ENCODE data around the gene USP17L21. TPM values are rescaled to one million over a fixed set of nuclear protein-coding genes. Genes with fewer than 3 reads are reported as not detected.
"Not testable (repeated sequence)": the region's sequence is repeated elsewhere in the genome, so short reads cannot be mapped to it uniquely, and the experiment has no call there.

The USP17L21 gene
- polyA plus RNA-seq, 1 of the 3 experiments (the other 2 are of a cell fraction) = not detected

GRCh38 chr4:9267319-9267718 lies 4.6 kb downstream of the USP17L21 start, which contains the start of gene USP17L22:
Gene USP17L22 (plus strand): TSS chr4:9267619. CDS start chr4:9267619, 0 bp downstream.
- H3K36me3 ChIP-seq (replicated peaks in 1 of 2; ENCODE audit: control insufficient read depth in 1 of 2, insufficient read depth in 2 of 2, low read length in 1 of 2); DNase-seq; H3K9ac ChIP-seq; H3K27ac ChIP-seq (ENCODE audit: low read depth in 2 of 2, low read length in 1 of 2); H3F3A ChIP-seq (replicated peaks; ENCODE audit: insufficient read depth); H3K27me3 ChIP-seq (ENCODE audit: insufficient read depth); H3K4me2 ChIP-seq; H4K20me1 ChIP-seq (ENCODE audit: insufficient read depth); H3K9me2 ChIP-seq; POLR2A ChIA-PET; H3K9me3 ChIP-seq; CTCF ChIA-PET; H2AFZ ChIP-seq (ENCODE audit: low read depth); H3K4me3 ChIP-seq (ENCODE audit: low read depth in 2 of 2, low read length in 1 of 2); H3K4me1 ChIP-seq (ENCODE audit: control insufficient read depth in 1 of 2, insufficient read depth in 2 of 2, low read depth in 1 of 2, low read length in 1 of 2); H3K79me2 ChIP-seq (ENCODE audit: insufficient read depth): not testable (repeated sequence)
- WGBS (ENCODE audit: low lambda C conversion rate) = no CpG with 5 or more reads among the region's 15 CpGs

GRCh38 chr4:9271719-9272118 lies 9.0 kb downstream of the USP17L21 start:
- H3F3A ChIP-seq (replicated peaks; ENCODE audit: insufficient read depth); H3K27me3 ChIP-seq (ENCODE audit: insufficient read depth); DNase-seq; H3K4me3 ChIP-seq (ENCODE audit: low read depth in 2 of 2, low read length in 1 of 2); CTCF ChIA-PET; H3K79me2 ChIP-seq (ENCODE audit: insufficient read depth); H2AFZ ChIP-seq (ENCODE audit: low read depth); H4K20me1 ChIP-seq (ENCODE audit: insufficient read depth); H3K27ac ChIP-seq (ENCODE audit: low read depth in 2 of 2, low read length in 1 of 2); H3K4me1 ChIP-seq (ENCODE audit: control insufficient read depth in 1 of 2, insufficient read depth in 2 of 2, low read depth in 1 of 2, low read length in 1 of 2); H3K4me2 ChIP-seq; H3K9me2 ChIP-seq; POLR2A ChIA-PET; H3K9ac ChIP-seq; H3K36me3 ChIP-seq (replicated peaks in 1 of 2; ENCODE audit: control insufficient read depth in 1 of 2, insufficient read depth in 2 of 2, low read length in 1 of 2); H3K9me3 ChIP-seq: not testable (repeated sequence)
- WGBS (ENCODE audit: low lambda C conversion rate) = 35% methylated on average over 8 of the region's 10 CpGs

Other genes starting within 250 kb of the USP17L21 start
- gene FAM90A26, start 92.5 kb upstream of the USP17L21 start, polyA plus RNA-seq (2012; rRNA removed) = not detected in 2 replicates
- not detected in 2 replicates for gene USP17L10, start 52.2 kb upstream of the USP17L21 start, polyA plus RNA-seq (2012; rRNA removed)
- gene USP17L11, start 47.5 kb upstream of the USP17L21 start, polyA plus RNA-seq (2012; rRNA removed) = not detected in 2 replicates
- not detected in 2 replicates for gene USP17L12, start 42.7 kb upstream of the USP17L21 start, polyA plus RNA-seq (2012; rRNA removed)
- gene USP17L13, start 38.0 kb upstream of the USP17L21 start, polyA plus RNA-seq (2012; rRNA removed) = not detected in 2 replicates
- not detected in 2 replicates for gene USP17L15, start 28.5 kb upstream of the USP17L21 start, polyA plus RNA-seq (2012; rRNA removed)
- gene USP17L17, start 19.0 kb upstream of the USP17L21 start, polyA plus RNA-seq (2012; rRNA removed) = not detected in 2 replicates
- gene USP17L18, start 14.2 kb upstream of the USP17L21 start, polyA plus RNA-seq (2012; rRNA removed) = not detected in 2 replicates
- gene USP17L19, start 9.5 kb upstream of the USP17L21 start, polyA plus RNA-seq (2012; rRNA removed) = not detected in 2 replicates
- not detected in 2 replicates for gene USP17L20, start 4.7 kb upstream of the USP17L21 start, polyA plus RNA-seq (2012; rRNA removed)
- gene USP17L22, start 4.7 kb downstream of the USP17L21 start, polyA plus RNA-seq (2012; rRNA removed) = not detected in 2 replicates
- gene USP17L24, start 62.3 kb downstream of the USP17L21 start, polyA plus RNA-seq (2012; rRNA removed) = not detected in 2 replicates
- gene USP17L25, start 67.0 kb downstream of the USP17L21 start, polyA plus RNA-seq (2012; rRNA removed) = not detected in 2 replicates
- not detected in 2 replicates for gene USP17L26, start 71.8 kb downstream of the USP17L21 start, polyA plus RNA-seq (2012; rRNA removed)
- gene USP17L5, start 76.5 kb downstream of the USP17L21 start, polyA plus RNA-seq (2012; rRNA removed) = not detected in 2 replicates
- gene USP17L27, start 81.3 kb downstream of the USP17L21 start, polyA plus RNA-seq (2012; rRNA removed) = not detected in 2 replicates
- gene USP17L28, start 86.0 kb downstream of the USP17L21 start, polyA plus RNA-seq (2012; rRNA removed) = not detected in 2 replicates
- gene USP17L29, start 90.8 kb downstream of the USP17L21 start, polyA plus RNA-seq (2012; rRNA removed) = not detected in 2 replicates
- gene USP17L30, start 100.3 kb downstream of the USP17L21 start, polyA plus RNA-seq (2012; rRNA removed) = not detected in 2 replicates
- not detected in 2 replicates for gene DEFB131A, start 181.5 kb downstream of the USP17L21 start, polyA plus RNA-seq (2012; rRNA removed)

Measured in SK-N-SH (cell line).